IMR-90 (cell line): ENCODE data around the gene RAI14. TPM values are rescaled to one million over a fixed set of nuclear protein-coding genes. Genes with fewer than 3 reads are reported as not detected.

Source experiments
- ATAC-seq: fragments of 200-7000 bp; cut with Tn5 transposase; 2 replicates; pipeline ENCODE4 v1.9.1; 2020; ENCODE audit warnings: low read depth, mild to moderate bottlenecking, moderate library complexity
- BruUV-seq: library from RNA; stranded (reverse); fragments of 400-500 nt; replicated peaks from 2 replicates; lab custom pipeline; 2021; lab: Mats Ljungman, UMichigan
- CTCF ChIA-PET: fragments of 300-600 bp; formaldehyde crosslinking; extraction: SDS; loops from one replicate; lab custom pipeline; 2021; ENCODE audit warnings: antibody characterized with exemption; lab: Yijun Ruan, JAX
- POLR2A ChIA-PET: fragments of 300-600 bp; sonication (Branson Sonifier 250); formaldehyde crosslinking; loops from one replicate; lab custom pipeline; 2022; ENCODE audit warnings: antibody characterized with exemption; ENCODE audit not compliant: unreplicated experiment; lab: Charles Lee
- DNase-seq: peaks from one replicate; pipeline ENCODE4 v3.0.0; 2013
- H2AFZ ChIP-seq: replicated peaks from 2 replicates; pipeline ENCODE3; 2013; ENCODE audit warnings: low read length, mild to moderate bottlenecking; ENCODE audit not compliant: poor library complexity
- H2AK5ac ChIP-seq: 2 replicates; pipeline ENCODE4 v1.6.1; 2013; ENCODE audit warnings: low read depth, low read length, inconsistent platforms
- H2AK9ac ChIP-seq: replicated peaks from 2 replicates; pipeline ENCODE3; 2013; ENCODE audit warnings: mild to moderate bottlenecking, low read depth, low read length, moderate library complexity; ENCODE audit not compliant: poor library complexity
- H2BK120ac ChIP-seq: 2 replicates; pipeline ENCODE4 v1.6.1; 2013; ENCODE audit warnings: low read depth, low read length, inconsistent platforms
- H2BK15ac ChIP-seq: 3 replicates; pipeline ENCODE4 v1.6.1; 2013; ENCODE audit warnings: low read depth, low read length, inconsistent platforms
- H2BK20ac ChIP-seq: 2 replicates; pipeline ENCODE4 v1.6.1; 2013; ENCODE audit warnings: low read depth, mild to moderate bottlenecking, inconsistent platforms, low read length, moderate library complexity
- H2BK5ac ChIP-seq: 2 replicates; pipeline ENCODE4 v1.6.1; 2013; ENCODE audit warnings: mild to moderate bottlenecking, low read depth, low read length, inconsistent platforms; ENCODE audit not compliant: poor library complexity, severe bottlenecking
- H3K14ac ChIP-seq: replicated peaks from 2 replicates; pipeline ENCODE4 v1.6.1; 2013; ENCODE audit warnings: low read depth, low read length, inconsistent platforms
- H3K18ac ChIP-seq: 2 replicates; pipeline ENCODE4 v1.6.1; 2013; ENCODE audit warnings: low read depth, low read length, control low read depth
- H3K23ac ChIP-seq: 2 replicates; pipeline ENCODE4 v1.6.1; 2013; ENCODE audit warnings: low read depth, low read length, inconsistent platforms
- H3K27ac ChIP-seq: 2 replicates; pipeline ENCODE4 v1.5.1; 2013; ENCODE audit warnings: mild to moderate bottlenecking, control low read depth, low read length; ENCODE audit not compliant: insufficient read depth
- H3K27me3 ChIP-seq: 2 replicates; pipeline ENCODE4 v1.6.1; 2013; ENCODE audit warnings: low read length; ENCODE audit not compliant: control insufficient read depth, insufficient read depth
- H3K36me3 ChIP-seq: 2 replicates; pipeline ENCODE4 v1.6.1; 2013; ENCODE audit warnings: low read length, mixed read lengths; ENCODE audit not compliant: control insufficient read depth, insufficient read depth
- H3K4ac ChIP-seq: 2 replicates; pipeline ENCODE4 v1.6.1; 2013; ENCODE audit warnings: low read depth, low read length, inconsistent platforms
- H3K4me1 ChIP-seq: 2 replicates; pipeline ENCODE4 v1.6.1; 2013; ENCODE audit warnings: low read length, mixed read lengths; ENCODE audit not compliant: control insufficient read depth, insufficient read depth
- H3K4me2 ChIP-seq: 2 replicates; pipeline ENCODE4 v1.6.1; 2013; ENCODE audit warnings: low read depth, mild to moderate bottlenecking, control low read depth, low read length, moderate library complexity
- H3K4me3 ChIP-seq: 2 replicates; pipeline ENCODE4 v1.5.1; 2013; ENCODE audit warnings: low read depth, mild to moderate bottlenecking, control low read depth, low read length, moderate library complexity; ENCODE audit not compliant: insufficient read depth
- H3K56ac ChIP-seq: 2 replicates; pipeline ENCODE4 v1.6.1; 2013; ENCODE audit warnings: low read length, inconsistent platforms; ENCODE audit not compliant: insufficient read depth; ENCODE audit errors: extremely low read depth
- H3K79me1 ChIP-seq, 2 experiments: 2 replicates each; pipeline ENCODE4 v1.6.1; 2013; ENCODE audit warnings: low read length in 2 of 2, inconsistent platforms in 1 of 2, low read depth in 1 of 2
- H3K9ac ChIP-seq: 2 replicates; pipeline ENCODE4 v1.6.1; 2013; ENCODE audit warnings: low read depth, low read length, control low read depth
- H3K9me1 ChIP-seq: 2 replicates; pipeline ENCODE4 v1.6.1; 2013; ENCODE audit warnings: low read length, inconsistent platforms; ENCODE audit not compliant: insufficient read depth
- H3K9me3 ChIP-seq: 2 replicates; pipeline ENCODE4 v1.6.1; 2013; ENCODE audit warnings: low read length; ENCODE audit not compliant: control insufficient read depth, insufficient read depth
- H4K20me1 ChIP-seq: 2 replicates; pipeline ENCODE4 v1.6.1; 2013; ENCODE audit warnings: low read length, inconsistent platforms; ENCODE audit not compliant: insufficient read depth
- H4K5ac ChIP-seq: 2 replicates; pipeline ENCODE4 v1.6.1; 2013; ENCODE audit warnings: mild to moderate bottlenecking, low read depth, low read length, control low read depth
- H4K8ac ChIP-seq, 2 experiments: 2 replicates each; pipeline ENCODE4 v1.6.1; 2013; ENCODE audit warnings: low read depth in 2 of 2, low read length in 2 of 2, control low read depth in 1 of 2, inconsistent platforms in 1 of 2
- H4K91ac ChIP-seq: 2 replicates; pipeline ENCODE4 v1.6.1; 2013; ENCODE audit warnings: low read depth, low read length, inconsistent platforms; ENCODE audit not compliant: insufficient read depth
- CTCF ChIP-seq: conservative IDR thresholded peaks from 2 replicates; pipeline ENCODE4 v1.5.1; 2012; ENCODE audit warnings: mild to moderate bottlenecking, low read depth, low read length, improper control_type of control experiment
- ELK1 ChIP-seq: fragments of 150-350 bp; IDR thresholded peaks from 2 replicates; pipeline ENCODE4 v1.6.1; 2016; ENCODE audit warnings: low read depth, mild to moderate bottlenecking, low read length, moderate library complexity, borderline replicate concordance
- FOS ChIP-seq: fragments of 150-350 bp; IDR thresholded peaks from 2 replicates; pipeline ENCODE4 v1.6.1; 2016; ENCODE audit warnings: low read depth, low read length
- MAZ ChIP-seq: IDR thresholded peaks from 2 replicates; pipeline ENCODE4 v1.6.1; 2012; ENCODE audit warnings: low read depth, mild to moderate bottlenecking, low read length, improper control_type of control experiment, moderate library complexity, borderline replicate concordance
- MXI1 ChIP-seq: IDR thresholded peaks from 2 replicates; pipeline ENCODE4 v1.6.1; 2012; ENCODE audit warnings: low read depth, mild to moderate bottlenecking, low read length, moderate library complexity, borderline replicate concordance
- NFE2L2 ChIP-seq: fragments of 150-350 bp; IDR thresholded peaks from 2 replicates; pipeline ENCODE4 v1.6.1; 2016; ENCODE audit warnings: low read depth, mild to moderate bottlenecking, low read length
- POLR2A ChIP-seq: IDR thresholded peaks from 2 replicates; pipeline ENCODE4 v1.6.1; 2012; ENCODE audit warnings: mild to moderate bottlenecking, low read depth, low read length
- RAD21 ChIP-seq: IDR thresholded peaks from 2 replicates; pipeline ENCODE4 v1.6.1; 2012; ENCODE audit warnings: low read length, improper control_type of control experiment
- RCOR1 ChIP-seq: IDR thresholded peaks from 2 replicates; pipeline ENCODE4 v1.6.1; 2012; ENCODE audit warnings: mild to moderate bottlenecking, low read length, improper control_type of control experiment; ENCODE audit not compliant: insufficient replicate concordance
- RFX5 ChIP-seq: IDR thresholded peaks from 2 replicates; pipeline ENCODE4 v1.8.0; 2012; ENCODE audit warnings: low read depth, mild to moderate bottlenecking, low read length, moderate library complexity
- SMC3 ChIP-seq: fragments of 150-350 bp; IDR thresholded peaks from 2 replicates; pipeline ENCODE4 v1.6.1; 2016; ENCODE audit warnings: low read depth, mild to moderate bottlenecking, antibody characterized with exemption, low read length, moderate library complexity
- WGBS, 2 experiments: methylation state at CpG; one replicate each; pipeline versions ENCODE4 v1.1.5 to v1.1.7; 2013; ENCODE audit warnings: missing lambda C conversion rate in 2 of 2; ENCODE audit not compliant: insufficient read length in 1 of 2; ENCODE audit errors: extremely low coverage in 2 of 2; 5-methylcytosine and 5-hydroxymethylcytosine counted together
- dilution Hi-C: fragments of 300-500 bp; cut with HindIII; formaldehyde crosslinking; loops from one replicate; pipeline ENCODE4 v1.14.3; 2018; ENCODE audit warnings: low sequenced_read_pairs; ENCODE audit not compliant: unreplicated experiment
- in situ Hi-C: fragments of 300-500 bp; cut with MboI; formaldehyde crosslinking; loops from 3 replicates; pipeline ENCODE4 v1.14.3; 2019; ENCODE audit warnings: low sequenced_read_pairs, inconsistent platforms, mixed read lengths
- intact Hi-C: fragments of 100-400 bp; cut with micrococcal nuclease; formaldehyde crosslinking; loops from 2 replicates; pipeline ENCODE4 v1.10.0; 2022
- polyA plus RNA-seq, 3 experiments: library from polyadenylated mRNA; depleted of rRNA; stranded (reverse); fragments of >200 nt; gene quantifications; 2 replicates each; pipeline ENCODE4 v1.2.3, GENCODE V29; 2012; ENCODE audit warnings: low replicate concordance in 1 of 3
- total RNA-seq: library from RNA; depleted of rRNA; stranded (reverse); fragments of >200 nt; gene quantifications from 2 replicates; pipeline ENCODE4 v1.2.3, GENCODE V29; 2012

The RAI14 gene
- total and polyA plus RNA-seq, 2 of the 4 experiments (the other 2 are of a cell fraction), result 221 to 267 TPM

- H4K8ac ChIP-seq, result no peak overlapping the region
- no peak overlapping the region for H3K56ac ChIP-seq
- H3K4me3 ChIP-seq, result no peak overlapping the region
- no peak overlapping the region for H3K14ac ChIP-seq
- 83% methylated on average over 1 of the region's 2 CpGs; no CpG with 5 or more reads in 1 of the 2 experiments for WGBS, 2 experiments
- no peak overlapping the region for H2BK20ac ChIP-seq
- dilution Hi-C loops, result no loop called here
- H3K79me1 ChIP-seq, result peaks cover 16 to 77% of the 10 kb centered on the region in 2 experiments
- POLR2A ChIA-PET, result no interaction called here
- H2BK120ac ChIP-seq, result no peak overlapping the region
- CTCF ChIA-PET, result interaction anchor here (0.6 kb wide), 1 partner anchor 89 kb away, joined by 3 read pairs; no protein-coding TSS in a partner anchor
- no TSS peak for BruUV-seq
- H2AK5ac ChIP-seq, result no peak overlapping the region
- peaks cover 90% of the 10 kb centered on the region for H4K20me1 ChIP-seq
- H3K27me3 ChIP-seq, result no peaks in the 10 kb centered on the region
- H3K4ac ChIP-seq, result no peak overlapping the region
- H3K9me1 ChIP-seq, result peaks cover 31% of the 10 kb centered on the region
- no peak for TF ChIP-seq MXI1
- TF ChIP-seq POLR2A, result no peak
- TF ChIP-seq MAZ, result no peak
- TF ChIP-seq ELK1, result no peak
- no peak for TF ChIP-seq RAD21
- TF ChIP-seq RCOR1, result no peak
- TF ChIP-seq RFX5, result no peak
- TF ChIP-seq CTCF, result no peak
- TF ChIP-seq SMC3, result no peak
- no peak for TF ChIP-seq FOS
- TF ChIP-seq NFE2L2, result no peak
- no peak overlapping the region for H3K4me2 ChIP-seq
- H3K4me1 ChIP-seq, result peaks cover 19% of the 10 kb centered on the region
- in situ Hi-C loops, result no loop called here
- no peak for ATAC-seq
- intact Hi-C loops, result no loop called here
- H3K9me3 ChIP-seq, result no peaks in the 10 kb centered on the region
- H4K91ac ChIP-seq, result no peak overlapping the region
- DNase-seq, result no peak
- no peak overlapping the region for H2BK5ac ChIP-seq
- H2AK9ac ChIP-seq, result no peak overlapping the region
- no peak overlapping the region for H3K9ac ChIP-seq
- H3K36me3 ChIP-seq, result peaks cover 33% of the 10 kb centered on the region
- no peak overlapping the region for H3K27ac ChIP-seq
- no peak overlapping the region for H4K5ac ChIP-seq
- H3K23ac ChIP-seq, result no peak overlapping the region
- H3K18ac ChIP-seq, result no peak overlapping the region
- no peak overlapping the region for H2AFZ ChIP-seq
- H2BK15ac ChIP-seq, result no peak overlapping the region
Observed at GRCh38 chr5:34690898-34691297, 34.8 kb downstream of the RAI14 start.
